Fibroblast of lung (primary cell): ENCODE results near the gene SERBP1. TPM values are rescaled to one million over a fixed set of nuclear protein-coding genes. Genes with fewer than 3 reads are reported as not detected.
A peak's percentile ranks its signal among the peaks of the same experiment; 100 is the strongest.

ENCODE experiments used
- DNase-seq, 2 donors: peaks; one replicate each; pipeline versions ENCODE4 v3.0.0 to v3.0.0-alpha.2; 2010; ENCODE audit warnings: low read depth in 2 of 2
- H2AFZ ChIP-seq: 2 replicates; pipeline ENCODE4 v1.5.1; 2012; ENCODE audit warnings: low read length, control low read depth, inconsistent platforms
- H3K27ac ChIP-seq: 2 replicates; pipeline ENCODE4 v1.5.1; 2011; ENCODE audit warnings: low read length, control low read depth; ENCODE audit not compliant: insufficient read depth
- H3K27me3 ChIP-seq: 2 replicates; pipeline ENCODE4 v1.5.1; 2011; ENCODE audit warnings: mild to moderate bottlenecking, low read length; ENCODE audit not compliant: control insufficient read depth, insufficient read depth
- H3K36me3 ChIP-seq: 2 replicates; pipeline ENCODE4 v1.5.1; 2011; ENCODE audit warnings: low read length; ENCODE audit not compliant: control insufficient read depth, insufficient read depth
- H3K4me1 ChIP-seq: 2 replicates; pipeline ENCODE4 v1.5.1; 2011; ENCODE audit warnings: low read length; ENCODE audit not compliant: control insufficient read depth, insufficient read depth; ENCODE audit errors: extremely low read depth
- H3K4me2 ChIP-seq: 2 replicates; pipeline ENCODE4 v1.5.1; 2011; ENCODE audit warnings: low read length, control low read depth; ENCODE audit not compliant: insufficient read depth; ENCODE audit errors: extremely low read depth
- H3K4me3 ChIP-seq, 4 experiments: fragments of 200-600 bp in 1 of 4; sonication (generic) in 1 of 4; replicated peaks in 1 of 4; 2 replicates each; pipeline ENCODE4 v1.5.1; 2011 to 2016; ENCODE audit warnings: low read length in 4 of 4, low read depth in 3 of 4, mild to moderate bottlenecking in 3 of 4, control low read depth in 2 of 4, inconsistent platforms in 1 of 4, mixed read lengths in 1 of 4; ENCODE audit not compliant: insufficient read depth in 1 of 4; ENCODE audit errors: control extremely low read depth in 1 of 4
- H3K79me2 ChIP-seq: 2 replicates; pipeline ENCODE4 v1.5.1; 2012; ENCODE audit warnings: mild to moderate bottlenecking, low read length, inconsistent platforms; ENCODE audit not compliant: control insufficient read depth, insufficient read depth
- H3K9ac ChIP-seq: 2 replicates; pipeline ENCODE4 v1.5.1; 2011; ENCODE audit warnings: mild to moderate bottlenecking, low read length, control low read depth; ENCODE audit not compliant: insufficient read depth
- H3K9me3 ChIP-seq: 2 replicates; pipeline ENCODE4 v1.5.1; 2012; ENCODE audit warnings: low read depth, low read length; ENCODE audit not compliant: control insufficient read depth, insufficient read depth
- H4K20me1 ChIP-seq: 2 replicates; pipeline ENCODE4 v1.5.1; 2011; ENCODE audit warnings: low read length; ENCODE audit not compliant: control insufficient read depth, insufficient read depth; ENCODE audit errors: extremely low read depth
- CTCF ChIP-seq, 2 donors: IDR thresholded peaks in 1 of 2; conservative IDR thresholded peaks in 1 of 2; 1 replicate in 1 of 2; 2 replicates in 1 of 2; pipeline ENCODE4 v1.5.1; 2011 to 2012; ENCODE audit warnings: low read length in 2 of 2, control low read depth in 1 of 2, inconsistent platforms in 1 of 2, low read depth in 1 of 2, mild to moderate bottlenecking in 1 of 2
- EZH2 ChIP-seq: IDR thresholded peaks from 2 replicates; pipeline ENCODE4 v1.5.1; 2012; ENCODE audit warnings: low read length, control low read depth, mild to moderate bottlenecking; ENCODE audit errors: missing control alignments
- polyA plus RNA-seq, 2 donors: library from polyadenylated mRNA; depleted of rRNA in 1 of 2; stranded (reverse) in 1 of 2; unstranded in 1 of 2; fragments of >200 nt; gene quantifications; 2 replicates each; pipeline ENCODE4 v1.2.1, GENCODE V29; 2011 to 2012; ENCODE audit warnings: missing spikeins in 1 of 2
- total RNA-seq: library from RNA; depleted of rRNA; stranded (reverse); fragments of >200 nt; gene quantifications from 2 replicates; pipeline ENCODE4 v1.2.1, GENCODE V29; 2014

SERBP1 gene
- total and polyA plus RNA-seq, 2 donors (not counting 1 experiment from before 2014, with no cell fraction given): 128 to 273 TPM

GRCh38 chr1:67441739-67442281, 11.6 kb upstream of the SERBP1 start:
- H3K9ac ChIP-seq: no peak overlapping the region
- TF ChIP-seq EZH2: no peak
- TF ChIP-seq CTCF (conservative IDR thresholded peaks at IDR 0.05 in 1 of 2, IDR thresholded peaks at IDR 0.05 in 1 of 2; ENCODE audit: low read depth in 1 of 2, low read length in 2 of 2): no peak
- H3K4me2 ChIP-seq: no peak overlapping the region
- H3K36me3 ChIP-seq: no peaks in the 10 kb centered on the region
- H3K4me1 ChIP-seq: peaks cover 2% of the 10 kb centered on the region
- no peaks in the 10 kb centered on the region for H3K27me3 ChIP-seq
- H4K20me1 ChIP-seq: no peaks in the 10 kb centered on the region
- H2AFZ ChIP-seq: no peak overlapping the region
- no peak overlapping the region for H3K4me3 ChIP-seq
- H3K79me2 ChIP-seq: no peaks in the 10 kb centered on the region
- no peak for DNase-seq
- no peaks in the 10 kb centered on the region for H3K9me3 ChIP-seq
- H3K27ac ChIP-seq: no peak overlapping the region

- Histone ChIP-seq H3K79me2 (no peaks in the 10 kb centered on the region), H3K9me3 (no peaks in the 10 kb centered on the region), H3K4me3 (no peak overlapping the region), H3K4me1 (peaks cover 2% of the 10 kb centered on the region), H3K9ac (no peak overlapping the region), H2AFZ (no peak overlapping the region), H3K36me3 (no peaks in the 10 kb centered on the region), H3K4me2 (peak overlapping the region; percentile 4), H3K27me3 (no peaks in the 10 kb centered on the region), H4K20me1 (no peaks in the 10 kb centered on the region), H3K27ac (no peak overlapping the region)
- TF ChIP-seq EZH2 (no peak), CTCF (conservative IDR thresholded peaks at IDR 0.05 in 1 of 2, IDR thresholded peaks at IDR 0.05 in 1 of 2; ENCODE audit: low read depth in 1 of 2, low read length in 2 of 2) (no peak)
- DNase-seq: peak; percentile 59 to 73
These were observed 11.0 kb upstream of the SERBP1 start for GRCh38 chr1:67441183-67441582.

- TF ChIP-seq CTCF (conservative IDR thresholded peaks at IDR 0.05 in 1 of 2, IDR thresholded peaks at IDR 0.05 in 1 of 2; ENCODE audit: low read depth in 1 of 2, low read length in 2 of 2) (no peak), EZH2 (no peak)
These were observed 10.1 kb upstream of the SERBP1 start for GRCh38 chr1:67440339-67440738.

More at GRCh38 chr1:67440339-67440738, 10.1 kb upstream of the SERBP1 start:
- Histone ChIP-seq H3K9me3 (no peaks in the 10 kb centered on the region), H2AFZ (no peak overlapping the region), H3K79me2 (no peaks in the 10 kb centered on the region), H3K4me3 (no peak overlapping the region), H3K4me1 (peaks cover 2% of the 10 kb centered on the region), H4K20me1 (no peaks in the 10 kb centered on the region), H3K27ac (no peak overlapping the region), H3K36me3 (no peaks in the 10 kb centered on the region), H3K4me2 (no peak overlapping the region), H3K27me3 (no peaks in the 10 kb centered on the region), H3K9ac (no peak overlapping the region)
- DNase-seq: peak in 1 of 2 donors; percentile 20
